Measurements from ENCODE around the gene ANKRD52. TPM values are rescaled to one million over a fixed set of nuclear protein-coding genes. Genes with fewer than 3 reads are reported as not detected.

The ANKRD52 gene
- total and polyA plus RNA-seq, 2 of the 8 experiments (the other 6 are each of a cell fraction or from before 2014, with no cell fraction given): 14.0 to 36.3 TPM

DNA sequence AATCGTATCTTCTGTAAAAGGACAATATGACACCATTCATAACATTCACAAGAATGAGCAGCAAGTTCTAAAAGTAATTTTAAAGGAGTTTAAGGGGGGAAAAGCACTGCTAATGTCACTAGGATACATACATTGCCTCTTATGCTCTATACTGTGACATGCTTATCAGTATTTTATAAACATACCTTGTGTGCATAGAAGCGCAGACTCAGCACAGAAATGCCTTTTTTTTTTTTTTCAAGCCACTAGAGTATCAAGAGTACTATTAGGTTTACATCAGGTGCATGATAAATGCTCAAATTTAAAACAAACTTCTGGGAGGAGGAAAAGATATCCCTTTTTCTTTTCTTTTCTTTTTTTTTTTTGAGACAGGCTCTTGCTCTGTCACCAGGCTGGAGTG, 55.3 kb downstream of the ANKRD52 start:
- FAIRE-seq (no peak), DNase-seq (ENCODE audit: low read depth in 1 of 2, low spot score in 2 of 2) (no peak)
- no peaks in the 10 kb centered on the region for H3K9me3 ChIP-seq (ENCODE audit: insufficient read depth in 2 of 2, low read depth in 1 of 2, low read length in 1 of 2)
- H2AFZ ChIP-seq (ENCODE audit: low read length): no peak overlapping the region
- H3K4me1 ChIP-seq (replicated peaks in 1 of 4; ENCODE audit: control insufficient read depth in 3 of 4, insufficient read depth in 4 of 4, low read length in 3 of 4): no peaks in the 10 kb centered on the region
- no peak overlapping the region for H3K56ac ChIP-seq (replicated peaks; ENCODE audit: insufficient read length, low read depth, low read length)
- H3K27me3 ChIP-seq (replicated peaks in 1 of 4; ENCODE audit: control insufficient read depth in 3 of 4, extremely low read depth in 1 of 4, insufficient read depth in 3 of 4, low read length in 3 of 4): no peaks in the 10 kb centered on the region
- no peak overlapping the region for H4K5ac ChIP-seq (ENCODE audit: insufficient read length, low read depth, low read length)
- TF ChIP-seq RAD21 (IDR thresholded peaks at IDR 0.05 in 1 of 2, conservative IDR thresholded peaks at IDR 0.05 in 1 of 2; ENCODE audit: low read depth in 2 of 2, low read length in 2 of 2) (no peak), GABPA (IDR thresholded peaks at IDR 0.05; ENCODE audit: borderline replicate concordance, insufficient read depth, low read length) (no peak), RFX5 (IDR thresholded peaks at IDR 0.05; ENCODE audit: borderline replicate concordance, low read depth, low read length) (no peak), POLR2A (IDR thresholded peaks at IDR 0.05; ENCODE audit: control extremely low read depth in 1 of 2, low read depth in 2 of 2, low read length in 2 of 2) (no peak), BRCA1 (IDR thresholded peaks at IDR 0.05; ENCODE audit: low read depth, low read length) (no peak)
- no peaks in the 10 kb centered on the region for H3K79me1 ChIP-seq (ENCODE audit: low read depth, low read length)
- H2BK20ac ChIP-seq (ENCODE audit: low read length): no peak overlapping the region
- ChIA-PET CTCF (ENCODE audit: partially characterized antibody) (interaction anchor here (0.6 to 12.3 kb wide), 6 partner anchors 7 to 124 kb away, joined by 3 to 111 read pairs (median 8); partner anchors contain the start of genes ANKRD52, RNF41 and SMARCC2), POLR2A (ENCODE audit: partially characterized antibody) (interaction anchor here (1.0 to 17.4 kb wide), 9 partner anchors 10 to 86 kb away, joined by 3 to 203 read pairs (median 8); partner anchors contain the start of genes ANKRD52, RNF41 and SMARCC2)
- H3K14ac ChIP-seq (ENCODE audit: insufficient read length): no peak overlapping the region
- H2AK5ac ChIP-seq (ENCODE audit: low read depth, low read length): no peak overlapping the region
- H4K20me1 ChIP-seq (replicated peaks in 1 of 2; ENCODE audit: control insufficient read depth in 1 of 2, insufficient read depth in 2 of 2, low read length in 2 of 2): no peaks in the 10 kb centered on the region
- no peak overlapping the region for H2BK15ac ChIP-seq (ENCODE audit: low read length)
- no peak overlapping the region for H3K4ac ChIP-seq (replicated peaks; ENCODE audit: insufficient read length, low read depth, low read length)
- no peaks in the 10 kb centered on the region for H3K23me2 ChIP-seq (ENCODE audit: low read depth, low read length)
- no peak overlapping the region for H4K91ac ChIP-seq (replicated peaks; ENCODE audit: insufficient read length, low read length)
- H3K4me2 ChIP-seq (ENCODE audit: insufficient read depth in 1 of 2, low read depth in 2 of 2, low read length in 2 of 2): no peak overlapping the region
- H3K9ac ChIP-seq (replicated peaks in 1 of 4; ENCODE audit: extremely low read depth in 1 of 4, low read depth in 3 of 4, low read length in 3 of 4): no peak overlapping the region
- no peaks in the 10 kb centered on the region for H3K79me2 ChIP-seq (ENCODE audit: control insufficient read depth in 1 of 2, insufficient read depth in 2 of 2, low read length in 2 of 2)
- WGBS, 2 experiments (ENCODE audit: extremely low coverage in 1 of 2, insufficient coverage in 1 of 2, insufficient read length in 1 of 2, insufficient replicate concordance in 2 of 2, low coverage in 1 of 2, low lambda C conversion rate in 2 of 2, missing lambda C conversion rate in 1 of 2): 95% methylated on average over 2 of the region's 2 CpGs; no CpG with 5 or more reads in 1 of the 2 experiments
- H2BK120ac ChIP-seq (replicated peaks; ENCODE audit: low read depth, low read length): no peak overlapping the region
- peaks cover 11 to 31% (median 21%) of the 10 kb centered on the region in 4 experiments for H3K36me3 ChIP-seq (ENCODE audit: control insufficient read depth in 2 of 4, insufficient read depth in 4 of 4, low read length in 3 of 4)
- no peak overlapping the region for H3K4me3 ChIP-seq (ENCODE audit: extremely low read depth in 1 of 4, insufficient read depth in 2 of 4, low read depth in 3 of 4, low read length in 4 of 4)
- no peak overlapping the region for H3K23ac ChIP-seq (ENCODE audit: insufficient read length)
- no peak overlapping the region for H4K8ac ChIP-seq (ENCODE audit: extremely low read depth, insufficient read depth, low read length)
- H2BK12ac ChIP-seq (ENCODE audit: low read depth, low read length): no peak overlapping the region
- H2BK5ac ChIP-seq (ENCODE audit: low read depth, low read length): no peak overlapping the region
- H3K18ac ChIP-seq (ENCODE audit: extremely low read depth, low read length): no peak overlapping the region
- H3K27ac ChIP-seq (ENCODE audit: low read depth, low read length): no peak overlapping the region

Measured in H1 (cell line).